Transverse colon (tissue), 4 donors: ENCODE measurements around the gene GPC5.

ENCODE experiments used
- CTCF ChIP-seq, 5 experiments: fragments of 200-600 bp in 3 of 5; fragments of 450-650 bp in 2 of 5; sonication (generic) in 3 of 5; IDR thresholded peaks; 1 replicate in 2 of 5; 2 replicates in 3 of 5; pipeline ENCODE4 v1.5.1; 2016 to 2017; ENCODE audit warnings: antibody characterized with exemption in 5 of 5, inconsistent platforms in 3 of 5, mild to moderate bottlenecking in 2 of 5, moderate library complexity in 1 of 5
- EP300 ChIP-seq: sonication (generic); formaldehyde crosslinking; IDR thresholded peaks from one replicate; pipeline ENCODE4 v1.6.1; 2017; ENCODE audit warnings: antibody characterized with exemption, low read depth
- POLR2A ChIP-seq: fragments of 450-650 bp; IDR thresholded peaks from one replicate; pipeline ENCODE4 v1.6.1; 2016; ENCODE audit warnings: antibody characterized with exemption, mild to moderate bottlenecking, moderate library complexity
- POLR2AphosphoS5 ChIP-seq, 3 donors: sonication (generic); formaldehyde crosslinking; IDR thresholded peaks; one replicate each; pipeline ENCODE4 v1.6.1; 2016; ENCODE audit warnings: antibody characterized with exemption in 3 of 3

GRCh38 chr13:91805605-91806004 is 407.2 kb downstream of the GPC5 start:
- TF ChIP-seq POLR2A (no peak), CTCF (IDR thresholded peaks at IDR 0.05) (no peak), POLR2AphosphoS5 (IDR thresholded peaks at IDR 0.05) (no peak), EP300 (no peak)
